T-helper 1 cell treated with Interleukin-12 subunit alpha and Interleukin-12 subunit beta and Interleukin-4 antibody, amounts not matched to agents 30 ng/mL and 1 ng/mL, for 36 hours (primary cell): ENCODE measurements around the gene COL17A1. TPM values are rescaled to one million over a fixed set of nuclear protein-coding genes. Genes with fewer than 3 reads are reported as not detected.

Experiments
- intact Hi-C: fragments of 100-400 bp; cut with micrococcal nuclease; formaldehyde crosslinking; loops from one replicate; pipeline ENCODE4 v1.15.1; 2024
- total RNA-seq: library from RNA; stranded (reverse); gene quantifications from 2 replicates; pipeline ENCODE4 v1.2.3, GENCODE V29; 2022

Gene COL17A1
- total RNA-seq, 1 donor from 2014 or later, result not detected

DNA sequence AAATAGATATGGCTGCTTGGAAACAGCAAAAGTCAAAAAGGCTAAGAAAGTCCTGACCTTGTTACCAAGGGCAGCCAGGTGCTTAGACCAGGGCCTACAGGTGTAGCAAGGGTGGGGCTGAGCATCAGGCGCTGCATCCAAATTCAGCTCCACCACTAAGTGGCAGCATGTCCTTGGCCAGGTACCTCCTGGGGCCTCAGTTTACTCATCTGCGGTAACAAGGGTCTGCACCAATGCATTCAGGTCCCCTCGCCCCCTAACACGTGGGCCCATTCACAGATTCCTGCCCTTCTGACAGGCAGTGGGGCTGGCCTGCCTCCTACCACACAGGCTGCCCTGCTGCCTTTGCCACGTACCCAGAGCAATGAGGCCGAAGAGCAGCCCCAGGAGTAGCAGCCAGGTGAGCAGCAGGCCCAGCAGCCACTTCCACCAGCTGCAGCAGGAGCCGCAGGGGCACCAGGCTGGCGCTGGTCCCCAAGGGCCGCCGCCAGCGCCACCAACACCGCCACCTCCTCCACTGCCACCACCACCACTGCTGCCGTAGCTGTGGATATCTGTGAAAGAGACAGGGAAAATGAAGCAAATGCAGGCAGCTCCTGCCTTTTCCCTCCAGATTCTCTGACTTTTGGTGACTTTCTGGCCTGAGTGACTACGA is 28.9 kb downstream of the COL17A1 start:
- intact Hi-C loops, result no loop called here

DNA sequence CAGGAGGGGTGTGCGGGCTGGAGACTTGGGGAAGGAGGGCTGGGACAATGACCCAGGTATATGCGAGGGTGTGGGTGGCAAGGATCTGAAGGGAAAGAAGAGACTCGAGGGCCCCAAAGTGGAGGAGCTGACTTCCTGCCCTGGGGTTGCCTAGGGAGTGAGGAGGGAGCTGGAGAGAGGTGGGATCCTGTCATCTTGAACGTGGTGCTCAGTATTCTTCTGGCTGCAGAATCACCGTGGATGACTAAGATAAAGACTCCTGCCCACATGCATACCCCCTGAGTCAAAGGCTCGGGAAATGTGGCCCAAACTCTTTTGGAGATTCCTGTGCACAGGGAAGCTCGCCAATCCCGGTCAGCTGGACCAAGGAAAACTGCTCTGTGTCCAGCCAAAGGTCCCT is 31.2 kb downstream of the COL17A1 start:
- intact Hi-C loops, result no loop called here

DNA sequence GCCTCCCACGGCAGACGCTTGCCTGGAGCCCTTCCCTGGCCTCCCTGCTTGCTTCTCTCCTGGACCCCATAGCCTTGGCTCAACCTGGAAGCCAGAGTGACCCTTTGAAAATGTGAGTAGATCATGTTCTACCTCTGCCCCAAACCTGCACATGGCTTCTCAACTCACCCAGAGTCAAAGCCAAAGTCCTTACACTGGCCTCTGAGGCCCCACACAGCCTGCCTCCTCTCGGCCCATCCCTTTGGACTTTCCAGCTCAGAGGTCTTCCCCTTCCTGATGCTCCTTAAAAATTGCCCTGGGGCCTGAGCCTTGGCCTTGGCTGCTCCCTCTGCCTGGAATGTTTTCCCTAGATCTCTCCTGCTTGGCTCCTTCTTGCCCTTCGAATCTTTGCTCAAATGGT is 32.5 kb downstream of the COL17A1 start:
- intact Hi-C loops, result no loop called here

- intact Hi-C loops, result no loop called here
Measured at GRCh38 chr10:104052431-104052830, 33.2 kb downstream of the COL17A1 start.

DNA sequence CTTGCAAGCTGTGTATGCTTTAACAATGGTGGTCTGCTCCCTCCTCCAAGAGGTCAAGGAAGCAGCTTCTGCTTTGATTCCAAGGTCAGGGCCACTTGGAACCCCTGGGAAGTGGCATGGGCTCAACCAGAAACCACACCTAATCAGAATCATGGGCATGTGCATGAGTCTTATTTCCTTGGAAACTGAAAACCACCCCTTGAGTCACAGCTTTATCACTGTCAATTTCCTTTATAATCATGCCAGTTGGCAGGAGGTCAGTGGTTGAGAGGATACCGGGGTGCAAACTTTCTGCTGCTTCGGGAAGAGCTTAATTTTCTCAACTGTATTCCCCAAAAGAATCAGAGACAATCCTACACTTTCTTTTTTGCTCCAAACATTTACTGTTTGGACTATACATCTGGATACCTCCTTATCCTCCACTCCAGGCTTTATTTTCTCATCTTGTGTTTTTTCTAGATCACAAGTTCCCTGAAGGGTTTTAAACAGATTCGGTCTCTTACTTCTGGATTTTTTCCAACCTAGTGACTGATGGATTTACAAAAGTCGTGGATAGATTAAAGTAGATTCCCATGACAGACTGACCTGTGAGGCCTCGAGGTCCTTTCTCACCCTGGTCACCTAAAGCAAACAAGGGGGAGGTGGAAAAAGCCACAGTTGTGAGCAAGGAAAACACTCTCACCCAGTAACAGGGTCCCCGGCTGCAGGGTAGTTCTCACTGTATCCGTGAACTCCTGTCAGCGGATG is 36.0 kb downstream of the COL17A1 start:
- intact Hi-C loops, result no loop called here

DNA sequence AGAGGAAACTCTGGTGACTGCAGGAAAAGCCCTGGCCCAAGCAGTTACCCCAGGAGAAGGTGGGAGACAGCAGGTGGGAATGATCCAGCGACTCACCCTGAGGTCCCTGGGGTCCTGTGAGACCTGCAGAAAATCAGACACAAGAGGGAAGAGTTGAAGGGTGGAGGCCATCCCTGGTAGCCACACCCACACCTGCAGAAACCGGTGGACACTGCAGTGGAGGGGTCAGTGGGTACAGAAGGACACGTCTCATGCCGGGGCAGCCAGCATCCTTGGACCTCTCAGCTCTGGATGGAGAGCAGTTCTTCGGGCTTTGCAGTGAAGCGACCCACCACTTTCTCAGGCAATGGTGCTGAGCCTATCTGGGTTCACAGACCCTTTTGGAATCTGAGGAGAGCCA is 39.0 kb downstream of the COL17A1 start:
- intact Hi-C loops, result no loop called here

DNA sequence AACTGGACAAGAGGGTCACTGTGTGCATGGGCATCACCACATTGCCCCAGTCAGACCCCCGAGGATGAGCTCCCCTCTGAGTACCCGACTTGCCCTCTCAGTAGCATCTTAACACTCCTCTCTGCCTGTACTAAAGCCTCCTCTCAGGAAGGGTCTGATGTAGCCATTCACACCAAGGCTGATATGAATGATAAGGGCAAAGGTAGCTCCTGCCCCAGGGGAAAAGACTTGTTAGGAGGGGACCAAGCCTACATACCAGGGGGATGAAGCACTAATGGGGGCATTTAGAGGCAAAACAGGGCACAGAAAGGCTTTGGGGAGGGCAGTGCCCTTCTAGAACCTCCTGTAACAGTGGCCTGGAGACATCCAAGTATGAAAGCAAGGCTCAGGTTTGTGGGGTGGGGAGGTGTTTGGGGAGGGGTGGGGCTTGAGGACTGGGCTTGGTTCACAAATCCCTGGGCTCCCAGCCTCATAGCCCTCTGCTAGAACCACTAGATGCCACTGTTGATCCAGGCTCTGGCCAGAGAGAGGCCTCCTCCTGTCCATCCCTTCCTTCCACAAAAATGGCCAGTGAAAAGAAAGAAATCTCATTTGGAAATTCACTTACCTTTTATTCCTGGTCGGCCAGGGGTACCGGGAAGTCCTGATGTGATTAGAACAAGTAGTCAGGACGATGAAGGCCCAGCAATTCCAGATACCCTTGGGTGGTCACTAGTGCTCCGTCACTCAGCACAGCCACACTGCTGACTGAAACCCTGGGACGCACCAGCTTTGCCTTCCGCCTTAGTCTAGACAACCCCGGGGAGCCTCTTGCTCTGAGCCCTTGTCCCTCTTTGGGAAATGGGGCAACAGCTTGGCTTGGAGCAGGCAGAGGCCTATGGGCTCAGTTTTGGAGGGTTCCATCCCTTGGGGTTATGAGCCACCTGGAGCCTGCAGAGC is 40.3 kb downstream of the COL17A1 start:
- intact Hi-C loops, result no loop called here

GRCh38 chr10:104043854-104044253 is 41.8 kb downstream of the COL17A1 start:
- intact Hi-C loops, result loop anchor here (2.0 kb wide), 1 partner anchor 23 kb away; no protein-coding TSS in a partner anchor

- intact Hi-C loops, result loop anchor here (2.0 kb wide), 1 partner anchor 23 kb away; no protein-coding TSS in a partner anchor
Measured at GRCh38 chr10:104043185-104043830, 42.4 kb downstream of the COL17A1 start.

DNA sequence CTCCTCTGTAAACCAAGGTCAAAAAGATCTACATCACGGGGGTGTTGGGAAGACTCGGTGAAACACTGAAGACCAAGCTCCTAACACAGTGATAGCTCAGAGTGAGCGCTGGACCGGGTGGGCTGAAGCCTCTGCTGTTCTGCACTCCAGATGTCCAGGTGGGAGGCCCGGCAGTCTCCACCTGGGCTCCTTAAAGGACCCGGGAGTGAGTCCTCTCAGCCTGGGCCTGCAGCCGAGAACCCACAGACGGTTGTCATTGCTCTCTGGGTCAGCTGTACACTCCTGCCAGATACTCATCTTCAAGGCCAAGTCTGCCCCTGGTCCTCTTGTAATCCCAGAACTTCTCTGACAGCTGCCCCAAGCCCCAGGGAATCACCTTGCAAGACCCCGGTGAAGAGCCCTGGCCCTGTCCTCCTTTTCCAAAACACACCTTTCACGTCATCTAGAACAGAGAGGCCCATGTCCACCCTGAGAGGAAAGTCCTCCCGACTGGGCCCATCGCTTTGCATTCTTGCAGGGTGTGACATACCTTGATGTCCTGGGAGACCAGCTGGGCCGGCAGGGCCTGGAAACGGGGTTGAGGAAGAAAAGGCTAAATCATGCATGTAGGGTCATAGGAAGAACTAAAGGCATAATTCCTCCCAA is 43.7 kb downstream of the COL17A1 start:
- intact Hi-C loops, result loop anchor here (2.0 kb wide), 1 partner anchor 25 kb away; no protein-coding TSS in a partner anchor

DNA sequence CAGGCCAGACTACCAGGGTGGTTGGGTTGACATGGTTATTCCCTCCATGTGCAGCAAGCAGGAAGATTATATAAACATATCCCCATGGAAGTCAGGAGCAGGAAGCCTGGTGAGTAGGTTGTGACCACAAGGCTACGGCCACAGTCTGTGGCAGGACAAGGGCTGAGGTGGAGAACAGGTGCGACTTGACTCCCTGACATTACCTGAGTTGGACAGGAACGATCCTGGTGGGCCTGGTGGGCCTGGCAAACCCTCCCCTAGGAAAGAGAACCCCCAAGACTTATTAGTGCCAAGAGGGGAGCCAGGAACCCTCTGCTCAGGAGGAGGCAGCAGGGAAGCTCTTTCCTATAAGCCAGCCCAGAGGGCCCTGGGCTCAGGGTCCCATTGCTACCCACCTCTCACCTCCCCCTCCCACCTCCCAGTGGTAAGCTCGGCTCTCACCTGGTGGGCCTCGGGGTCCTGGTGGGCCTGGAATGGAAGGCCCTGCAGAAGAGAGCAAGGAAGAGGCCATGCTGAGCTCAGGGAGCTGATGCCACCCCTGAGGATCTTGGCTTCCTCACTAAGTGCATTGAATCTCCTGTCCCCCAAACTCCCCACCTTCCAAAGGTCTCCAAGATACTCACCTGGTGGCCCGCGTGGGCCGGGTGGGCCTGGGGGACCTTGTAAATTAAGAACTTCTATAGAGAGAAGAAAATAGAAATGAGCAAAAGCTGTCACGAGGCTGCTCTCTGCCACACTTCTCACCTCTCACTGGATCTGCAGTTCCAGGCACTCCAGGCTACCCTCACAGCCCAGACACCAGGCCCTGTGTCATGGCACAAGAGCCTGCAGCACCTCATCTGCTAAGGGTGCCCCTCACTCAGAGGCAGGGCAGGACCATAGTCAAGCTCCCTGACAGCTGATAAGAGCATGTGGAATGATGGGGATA is 44.6 kb downstream of the COL17A1 start:
- intact Hi-C loops, result no loop called here

DNA sequence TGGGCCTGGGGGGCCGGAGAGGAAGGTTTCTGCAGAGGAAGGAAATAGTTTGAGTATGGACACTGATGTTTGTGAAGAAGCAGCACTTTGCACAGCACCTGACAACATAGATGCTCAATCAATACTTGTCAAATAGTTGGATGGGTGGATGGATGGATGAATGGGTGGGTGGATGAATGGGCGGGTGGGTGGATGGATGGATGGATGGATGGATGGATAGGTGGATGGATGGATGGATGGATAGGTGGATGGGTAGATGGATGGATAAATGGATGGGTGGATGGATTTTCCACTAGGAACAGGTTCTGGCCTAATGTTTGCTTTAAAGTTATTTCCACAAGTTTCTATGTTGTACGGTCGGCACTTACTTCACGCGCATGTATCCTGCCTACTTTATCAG is 45.3 kb downstream of the COL17A1 start:
- intact Hi-C loops, result no loop called here

GRCh38 chr10:104038958-104039752 is 46.5 kb downstream of the COL17A1 start:
- intact Hi-C loops, result no loop called here

DNA sequence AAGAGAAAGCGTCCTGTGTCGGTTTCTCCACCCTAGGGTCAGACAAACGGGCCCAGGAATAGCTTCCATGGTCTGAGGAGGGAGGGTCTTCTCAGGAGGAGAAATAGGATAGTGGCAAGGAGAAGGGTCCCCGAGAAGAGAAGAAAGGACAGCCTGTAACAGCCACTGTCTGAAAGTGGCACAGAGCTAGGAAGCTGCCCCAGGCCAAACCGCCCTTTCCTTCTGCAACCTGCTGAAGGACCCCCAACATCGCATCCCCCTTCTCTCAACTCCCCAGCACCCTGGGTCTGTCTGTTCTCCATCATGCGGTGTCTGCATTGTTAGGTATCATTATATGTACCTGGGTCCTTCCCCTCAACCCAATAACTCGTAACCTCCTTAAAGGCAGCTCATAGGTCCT is 47.1 kb downstream of the COL17A1 start:
- intact Hi-C loops, result no loop called here

- intact Hi-C loops, result no loop called here
Measured at GRCh38 chr10:104037261-104037951, 48.3 kb downstream of the COL17A1 start.

- intact Hi-C loops, result no loop called here
Measured at GRCh38 chr10:104036518-104037260, 49.0 kb downstream of the COL17A1 start.

- intact Hi-C loops, result no loop called here
Measured at GRCh38 chr10:104036069-104036384, 49.7 kb downstream of the COL17A1 start.
